H1 (cell line): ENCODE data around the gene PHRF1. TPM values are rescaled to one million over a fixed set of nuclear protein-coding genes. Genes with fewer than 3 reads are reported as not detected.

ENCODE experiments used
- CTCF ChIA-PET: fragments of 300-600 bp; sonication (Branson Sonifier 250); formaldehyde crosslinking; loops from one replicate; lab custom pipeline; 2021; ENCODE audit not compliant: partially characterized antibody; lab: Charles Lee
- POLR2A ChIA-PET: fragments of 300-600 bp; sonication (Branson Sonifier 250); formaldehyde crosslinking; loops from one replicate; lab custom pipeline; 2021; ENCODE audit warnings: inconsistent platforms; ENCODE audit not compliant: partially characterized antibody; lab: Charles Lee
- DNase-seq, 2 experiments: peaks; one replicate each; pipeline versions ENCODE4 v3.0.0 to v3.0.0-alpha.2; 2010 to 2022; ENCODE audit warnings: low spot score in 2 of 2, low read depth in 1 of 2, mixed read lengths in 1 of 2
- FAIRE-seq: peaks from 2 replicates; lab custom pipeline; 2011; peaks lifted over from hg19 to GRCh38; lab: Jason Lieb, UNC
- H2AFZ ChIP-seq: 2 replicates; pipeline ENCODE4 v1.8.1; 2012; ENCODE audit warnings: low read length, inconsistent platforms
- H2AK5ac ChIP-seq: 2 replicates; pipeline ENCODE4 v1.6.1; 2013; ENCODE audit warnings: low read depth, low read length
- H2BK120ac ChIP-seq: replicated peaks from 2 replicates; pipeline ENCODE3; 2013; ENCODE audit warnings: low read depth, low read length, inconsistent platforms
- H2BK12ac ChIP-seq: 2 replicates; pipeline ENCODE4 v1.6.1; 2013; ENCODE audit warnings: low read depth, low read length
- H2BK15ac ChIP-seq: 2 replicates; pipeline ENCODE4 v1.6.1; 2013; ENCODE audit warnings: low read length
- H2BK20ac ChIP-seq: 2 replicates; pipeline ENCODE4 v1.6.1; 2013; ENCODE audit warnings: low read length
- H2BK5ac ChIP-seq: 2 replicates; pipeline ENCODE4 v1.6.1; 2013; ENCODE audit warnings: low read depth, low read length
- H3K14ac ChIP-seq: 2 replicates; pipeline ENCODE4 v1.6.1; 2013; ENCODE audit warnings: inconsistent platforms; ENCODE audit not compliant: insufficient read length
- H3K18ac ChIP-seq: 2 replicates; pipeline ENCODE4 v1.6.1; 2013; ENCODE audit warnings: low read length; ENCODE audit errors: extremely low read depth
- H3K23ac ChIP-seq: 2 replicates; pipeline ENCODE4 v1.6.1; 2013; ENCODE audit warnings: inconsistent platforms; ENCODE audit not compliant: insufficient read length
- H3K23me2 ChIP-seq: 2 replicates; pipeline ENCODE4 v1.6.1; 2013; ENCODE audit warnings: low read depth, low read length
- H3K27ac ChIP-seq: 2 replicates; pipeline ENCODE4 v1.6.1; 2011; ENCODE audit warnings: low read depth, low read length, inconsistent platforms
- H3K27me3 ChIP-seq, 4 experiments: replicated peaks in 1 of 4; 1 replicate in 1 of 4; 2 replicates in 3 of 4; pipeline versions ENCODE4 v1.6.1 to v1.8.1; 2011 to 2013; ENCODE audit warnings: low read length in 3 of 4, mild to moderate bottlenecking in 3 of 4, inconsistent platforms in 2 of 4, mixed read lengths in 2 of 4, moderate library complexity in 1 of 4; ENCODE audit not compliant: control insufficient read depth in 3 of 4, insufficient read depth in 3 of 4; ENCODE audit errors: extremely low read depth in 1 of 4
- H3K36me3 ChIP-seq, 4 experiments: 2 replicates each; pipeline versions ENCODE4 v1.6.1 to v1.8.1; 2011 to 2013; ENCODE audit warnings: mild to moderate bottlenecking in 4 of 4, low read length in 3 of 4, moderate library complexity in 2 of 4, control low read depth in 1 of 4, inconsistent platforms in 1 of 4; ENCODE audit not compliant: insufficient read depth in 4 of 4, control insufficient read depth in 2 of 4
- H3K4ac ChIP-seq: replicated peaks from 2 replicates; pipeline ENCODE3; 2013; ENCODE audit warnings: low read length, low read depth, mixed read lengths, inconsistent platforms; ENCODE audit not compliant: insufficient read length
- H3K4me1 ChIP-seq, 4 experiments: replicated peaks in 1 of 4; 1 replicate in 1 of 4; 2 replicates in 3 of 4; pipeline versions ENCODE4 v1.6.1 to v1.8.1; 2011 to 2013; ENCODE audit warnings: low read length in 3 of 4, inconsistent platforms in 2 of 4, mixed read lengths in 1 of 4; ENCODE audit not compliant: insufficient read depth in 4 of 4, control insufficient read depth in 3 of 4
- H3K4me2 ChIP-seq, 2 experiments: 2 replicates each; pipeline versions ENCODE4 v1.6.1 to v1.8.1; 2011 to 2013; ENCODE audit warnings: low read depth in 2 of 2, low read length in 2 of 2, control low read depth in 1 of 2, inconsistent platforms in 1 of 2, mild to moderate bottlenecking in 1 of 2; ENCODE audit not compliant: insufficient read depth in 1 of 2
- H3K4me3 ChIP-seq, 4 experiments: fragments of 200-600, 300-600 bp in 1 of 4; sonication (generic), shearing (Covaris generic), sonication (Bioruptor Twin) in 1 of 4; 2 replicates each; pipeline versions ENCODE4 v1.5.1 to v1.8.1; 2011 to 2016; ENCODE audit warnings: low read length in 4 of 4, low read depth in 3 of 4, control low read depth in 2 of 4, inconsistent platforms in 2 of 4, mild to moderate bottlenecking in 2 of 4, mixed read lengths in 1 of 4, moderate library complexity in 1 of 4; ENCODE audit not compliant: insufficient read depth in 2 of 4; ENCODE audit errors: extremely low read depth in 1 of 4
- H3K56ac ChIP-seq: replicated peaks from 2 replicates; pipeline ENCODE3; 2013; ENCODE audit warnings: low read depth, mild to moderate bottlenecking, mixed read lengths, low read length, inconsistent platforms; ENCODE audit not compliant: insufficient read length
- H3K79me1 ChIP-seq: 2 replicates; pipeline ENCODE4 v1.6.1; 2013; ENCODE audit warnings: low read depth, low read length, control low read depth
- H3K79me2 ChIP-seq, 2 experiments: 2 replicates each; pipeline versions ENCODE4 v1.6.1 to v1.8.1; 2012 to 2013; ENCODE audit warnings: low read length in 2 of 2, mild to moderate bottlenecking in 2 of 2, inconsistent platforms in 1 of 2; ENCODE audit not compliant: insufficient read depth in 2 of 2, control insufficient read depth in 1 of 2
- H3K9ac ChIP-seq, 4 experiments: replicated peaks in 1 of 4; 1 replicate in 1 of 4; 2 replicates in 3 of 4; pipeline versions ENCODE4 v1.6.1 to v1.8.1; 2011 to 2013; ENCODE audit warnings: low read depth in 3 of 4, low read length in 3 of 4, control low read depth in 2 of 4, mild to moderate bottlenecking in 2 of 4, moderate library complexity in 2 of 4, inconsistent platforms in 1 of 4; ENCODE audit errors: extremely low read depth in 1 of 4
- H3K9me3 ChIP-seq, 2 experiments: 2 replicates each; pipeline versions ENCODE4 v1.6.1 to v1.8.1; 2012 to 2013; ENCODE audit warnings: mild to moderate bottlenecking in 2 of 2, moderate library complexity in 2 of 2, control low read depth in 1 of 2, inconsistent platforms in 1 of 2, low read depth in 1 of 2, low read length in 1 of 2, mixed read lengths in 1 of 2; ENCODE audit not compliant: insufficient read depth in 2 of 2
- H4K20me1 ChIP-seq, 2 experiments: replicated peaks in 1 of 2; 2 replicates each; pipeline versions ENCODE3 to v1.8.1; 2011 to 2013; ENCODE audit warnings: inconsistent platforms in 2 of 2, low read length in 2 of 2, mild to moderate bottlenecking in 1 of 2; ENCODE audit not compliant: insufficient read depth in 2 of 2, control insufficient read depth in 1 of 2
- H4K5ac ChIP-seq: 2 replicates; pipeline ENCODE4 v1.6.1; 2013; ENCODE audit warnings: low read length, low read depth, mixed read lengths, inconsistent platforms; ENCODE audit not compliant: insufficient read length
- H4K8ac ChIP-seq: 2 replicates; pipeline ENCODE4 v1.8.0; 2013; ENCODE audit warnings: mild to moderate bottlenecking, moderate library complexity, low read length, inconsistent platforms; ENCODE audit not compliant: insufficient read depth; ENCODE audit errors: extremely low read depth
- H4K91ac ChIP-seq: replicated peaks from 2 replicates; pipeline ENCODE3; 2013; ENCODE audit warnings: low read length, mixed read lengths, inconsistent platforms; ENCODE audit not compliant: insufficient read length
- CHD2 ChIP-seq: IDR thresholded peaks from 2 replicates; pipeline ENCODE4 v1.6.1; 2012; ENCODE audit warnings: low read length, improper control_type of control experiment
- GABPA ChIP-seq: IDR thresholded peaks from 2 replicates; pipeline ENCODE4 v1.6.1; 2011; ENCODE audit warnings: mild to moderate bottlenecking, low read length, moderate library complexity, borderline replicate concordance; ENCODE audit not compliant: insufficient read depth
- POU5F1 ChIP-seq: IDR thresholded peaks from 2 replicates; pipeline ENCODE4 v1.6.1; 2011; ENCODE audit warnings: low read depth, mild to moderate bottlenecking, low read length, moderate library complexity
- WGBS, 2 experiments: shearing (Covaris generic) in 1 of 2; methylation state at CpG; one replicate each; pipeline versions ENCODE4 v1.1.6 to v1.1.7; 2013 to 2015; ENCODE audit warnings: low lambda C conversion rate in 2 of 2, mixed read lengths in 2 of 2, inconsistent platforms in 1 of 2, low coverage in 1 of 2, missing lambda C conversion rate in 1 of 2; ENCODE audit not compliant: insufficient replicate concordance in 2 of 2, insufficient coverage in 1 of 2, insufficient read length in 1 of 2; ENCODE audit errors: extremely low coverage in 1 of 2, missing lambda C conversion rate in 1 of 2; 5-methylcytosine and 5-hydroxymethylcytosine counted together
- polyA plus RNA-seq, 7 experiments: library from polyadenylated mRNA; depleted of rRNA in 3 of 7; stranded (reverse) in 5 of 7; unstranded in 2 of 7; fragments of >200 nt in 5 of 7; fragments of 200-250 nt in 2 of 7; gene quantifications; 1 replicate in 5 of 7; 2 replicates in 1 of 7; 4 replicates in 1 of 7; pipeline versions ENCODE4 v1.2.1 to v1.2.3, GENCODE V29; 2011 to 2013; ENCODE audit warnings: missing spikeins in 2 of 7, mixed read lengths in 2 of 7
- total RNA-seq: library from RNA; stranded (reverse); fragmentation: NEBNext Ultra II Directional; extraction: Animal tissue kit (Norgen Biotek cat#: 25700); gene quantifications from 2 replicates; pipeline ENCODE4 v1.2.1, GENCODE V29; 2021

Gene PHRF1
- total and polyA plus RNA-seq, 2 of the 8 experiments (the other 6 are each of a cell fraction or from before 2014, with no cell fraction given), result 13.4 to 37.3 TPM

DNA sequence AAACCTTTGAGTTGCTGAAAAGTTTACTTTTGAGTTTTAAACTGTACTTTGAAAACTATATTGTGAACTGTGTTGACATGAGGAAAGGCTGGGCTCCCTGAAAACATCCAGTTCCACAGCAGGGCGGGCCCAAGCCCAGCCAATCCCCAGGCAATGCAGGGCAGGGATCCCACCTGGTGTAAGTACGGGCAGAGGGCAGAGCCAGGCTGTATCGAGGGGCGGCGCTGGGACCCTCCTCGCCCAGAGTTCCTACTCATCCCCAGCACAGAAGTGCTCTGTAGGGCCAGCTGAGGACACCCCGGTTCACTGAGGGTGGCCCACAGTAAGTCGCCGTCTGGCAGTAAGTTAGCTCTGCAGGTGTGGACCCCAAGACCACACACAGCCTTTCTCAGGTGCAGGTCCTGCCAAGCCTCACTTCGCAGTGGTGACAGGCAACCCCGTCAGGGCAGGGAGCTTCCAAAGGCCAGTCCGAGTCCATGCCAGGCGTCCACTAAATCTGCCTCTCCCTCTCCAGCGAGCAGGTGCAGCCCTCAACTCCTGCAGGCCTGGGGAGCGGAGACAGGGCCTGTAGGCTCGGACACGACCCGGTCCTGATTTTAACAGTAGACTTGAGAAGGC is 9.2 kb upstream of the PHRF1 start:
- Histone ChIP-seq H3K36me3 (peaks cover 0 to 8% (median 4%) of the 10 kb centered on the region in 4 experiments; a peak in 5 of 8 replicates), H4K20me1 (peaks cover 5 to 23% of the 10 kb centered on the region in 2 experiments), H2BK12ac (no peak overlapping the region), H3K79me1 (peaks cover 8% of the 10 kb centered on the region), H3K9ac (no peak overlapping the region), H3K27ac (no peak overlapping the region), H4K5ac (no peak overlapping the region), H3K14ac (no peak overlapping the region), H3K4ac (no peak overlapping the region), H2AK5ac (no peak overlapping the region), H2BK20ac (no peak overlapping the region), H3K9me3 (no peaks in the 10 kb centered on the region), H3K4me2 (peak overlapping the region; percentile 75 to 93; a peak in 3 of 4 replicates), H2AFZ (no peak overlapping the region), H3K4me1 (peaks cover 2 to 22% (median 11%) of the 10 kb centered on the region in 4 experiments; a peak in 6 of 7 replicates), H3K27me3 (peaks cover 0 to 3% (median 0%) of the 10 kb centered on the region in 4 experiments; a peak in 3 of 7 replicates), H3K4me3 (peak overlapping the region in 2 of 4 experiments; percentile 59 to 67; a peak in 3 of 8 replicates), H3K18ac (no peak overlapping the region), H3K79me2 (no peaks in the 10 kb centered on the region), H2BK120ac (no peak overlapping the region), H4K8ac (no peak overlapping the region; the same call in 1 of the 2 replicates), H3K56ac (no peak overlapping the region), H3K23me2 (peaks cover 4% of the 10 kb centered on the region; the same call in 1 of the 2 replicates), H4K91ac (no peak overlapping the region), H3K23ac (no peak overlapping the region), H2BK15ac (no peak overlapping the region), H2BK5ac (no peak overlapping the region)
- no peak for FAIRE-seq
- ChIA-PET CTCF (interaction anchor here (0.6 to 3.2 kb wide), 6 partner anchors 8 to 84 kb away, joined by 3 to 21 read pairs (median 5); partner anchors contain the start of gene PHRF1), POLR2A (interaction anchor here (0.9 to 3.4 kb wide), 6 partner anchors 9 to 71 kb away, joined by 3 to 15 read pairs (median 5); partner anchors contain the start of gene PHRF1)
- no peak for DNase-seq
- TF ChIP-seq POU5F1, result no peak
- TF ChIP-seq CHD2, result no peak
- TF ChIP-seq GABPA, result no peak
- WGBS, 2 experiments, result 91% methylated on average over 18 of the region's 18 CpGs; no CpG with 5 or more reads in 1 of the 2 experiments
